Testis (tissue), 3 donors: ENCODE data around the gene GREB1L. TPM values are rescaled to one million over a fixed set of nuclear protein-coding genes. Genes with fewer than 3 reads are reported as not detected.

ENCODE experiments used
- DNase-seq: peaks from one replicate; pipeline ENCODE4 v3.0.0-alpha.2; 2019
- H3K27ac ChIP-seq, 2 donors: fragments of 200-600 bp; sonication (generic); one replicate each; pipeline ENCODE4 v1.5.1; 2019
- H3K27me3 ChIP-seq: fragments of 200-600 bp; sonication (generic); one replicate; pipeline ENCODE4 v1.5.1; 2019
- H3K36me3 ChIP-seq: fragments of 200-600 bp; sonication (generic); one replicate; pipeline ENCODE4 v1.5.1; 2017; ENCODE audit warnings: low read depth; ENCODE audit errors: missing control alignments
- H3K4me1 ChIP-seq: fragments of 200-600 bp; sonication (generic); one replicate; pipeline ENCODE4 v1.5.1; 2019
- H3K4me3 ChIP-seq, 2 donors: fragments of 200-600 bp; sonication (generic); one replicate each; pipeline ENCODE4 v1.5.1; 2017 to 2019
- H3K9me3 ChIP-seq: fragments of 200-600 bp; sonication (generic); one replicate; pipeline ENCODE4 v1.5.1; 2017
- POLR2A ChIP-seq: fragments of 450-650 bp; IDR thresholded peaks from one replicate; pipeline ENCODE4 v1.6.1; 2017; ENCODE audit warnings: antibody characterized with exemption, mild to moderate bottlenecking, moderate library complexity
- WGBS, 2 donors: methylation state at CpG; one replicate each; pipeline ENCODE4 v1.1.5; 2018; 5-methylcytosine and 5-hydroxymethylcytosine counted together
- intact Hi-C: fragments of 100-400 bp; cut with DNase I; formaldehyde crosslinking; loops from one replicate; pipeline ENCODE4 v1.15.1; 2023; ENCODE audit warnings: low total_unique reads
- polyA plus RNA-seq: library from polyadenylated mRNA; stranded (reverse); fragments of 350-450 nt; fragmentation: Illumina TruSeq; extraction: RNeasy Lipid Tissue Mini Kit (QIAGEN cat#74804); gene quantifications from one replicate; pipeline ENCODE4 v1.2.3, GENCODE V29; 2014; ENCODE audit warnings: low read depth, low replicate concordance; ENCODE audit not compliant: insufficient read depth
- total RNA-seq, 2 donors: library from RNA; depleted of rRNA; stranded (reverse); fragments of >200 nt; gene quantifications; one replicate each; pipeline ENCODE4 v1.2.3, GENCODE V29; 2016
- TF ChIP-seq, protein P1 (sequence below), 3 experiments: fragments of 450-650 bp in 2 of 3; fragments of 200-600 bp in 1 of 3; sonication (generic) in 1 of 3; IDR thresholded peaks; one replicate each; pipeline ENCODE4 v1.5.1; 2016 to 2019; ENCODE audit warnings: antibody characterized with exemption in 3 of 3, mild to moderate bottlenecking in 2 of 3, moderate library complexity in 1 of 3

The GREB1L gene
- total and polyA plus RNA-seq, 3 donors from 2014 or later = 11.9 to 40.6 (median 38.4) TPM

GRCh38 chr18:21452276-21452780, 210.3 kb downstream of the GREB1L start:
- Histone ChIP-seq H3K9me3 (no peaks in the 10 kb centered on the region), H3K4me3 (no peak overlapping the region), H3K27me3 (no peaks in the 10 kb centered on the region), H3K27ac (no peak overlapping the region), H3K36me3 (no peaks in the 10 kb centered on the region), H3K4me1 (no peaks in the 10 kb centered on the region)
- no peak for TF ChIP-seq POLR2A
- TF ChIP-seq, protein P1, sequence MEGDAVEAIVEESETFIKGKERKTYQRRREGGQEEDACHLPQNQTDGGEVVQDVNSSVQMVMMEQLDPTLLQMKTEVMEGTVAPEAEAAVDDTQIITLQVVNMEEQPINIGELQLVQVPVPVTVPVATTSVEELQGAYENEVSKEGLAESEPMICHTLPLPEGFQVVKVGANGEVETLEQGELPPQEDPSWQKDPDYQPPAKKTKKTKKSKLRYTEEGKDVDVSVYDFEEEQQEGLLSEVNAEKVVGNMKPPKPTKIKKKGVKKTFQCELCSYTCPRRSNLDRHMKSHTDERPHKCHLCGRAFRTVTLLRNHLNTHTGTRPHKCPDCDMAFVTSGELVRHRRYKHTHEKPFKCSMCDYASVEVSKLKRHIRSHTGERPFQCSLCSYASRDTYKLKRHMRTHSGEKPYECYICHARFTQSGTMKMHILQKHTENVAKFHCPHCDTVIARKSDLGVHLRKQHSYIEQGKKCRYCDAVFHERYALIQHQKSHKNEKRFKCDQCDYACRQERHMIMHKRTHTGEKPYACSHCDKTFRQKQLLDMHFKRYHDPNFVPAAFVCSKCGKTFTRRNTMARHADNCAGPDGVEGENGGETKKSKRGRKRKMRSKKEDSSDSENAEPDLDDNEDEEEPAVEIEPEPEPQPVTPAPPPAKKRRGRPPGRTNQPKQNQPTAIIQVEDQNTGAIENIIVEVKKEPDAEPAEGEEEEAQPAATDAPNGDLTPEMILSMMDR (IDR thresholded peaks at IDR 0.05) = no peak
- intact Hi-C loops = no loop called here
- WGBS, 2 donors = 66 to 67% methylated on average over 2 of the region's 2 CpGs
- no peak for DNase-seq

DNA sequence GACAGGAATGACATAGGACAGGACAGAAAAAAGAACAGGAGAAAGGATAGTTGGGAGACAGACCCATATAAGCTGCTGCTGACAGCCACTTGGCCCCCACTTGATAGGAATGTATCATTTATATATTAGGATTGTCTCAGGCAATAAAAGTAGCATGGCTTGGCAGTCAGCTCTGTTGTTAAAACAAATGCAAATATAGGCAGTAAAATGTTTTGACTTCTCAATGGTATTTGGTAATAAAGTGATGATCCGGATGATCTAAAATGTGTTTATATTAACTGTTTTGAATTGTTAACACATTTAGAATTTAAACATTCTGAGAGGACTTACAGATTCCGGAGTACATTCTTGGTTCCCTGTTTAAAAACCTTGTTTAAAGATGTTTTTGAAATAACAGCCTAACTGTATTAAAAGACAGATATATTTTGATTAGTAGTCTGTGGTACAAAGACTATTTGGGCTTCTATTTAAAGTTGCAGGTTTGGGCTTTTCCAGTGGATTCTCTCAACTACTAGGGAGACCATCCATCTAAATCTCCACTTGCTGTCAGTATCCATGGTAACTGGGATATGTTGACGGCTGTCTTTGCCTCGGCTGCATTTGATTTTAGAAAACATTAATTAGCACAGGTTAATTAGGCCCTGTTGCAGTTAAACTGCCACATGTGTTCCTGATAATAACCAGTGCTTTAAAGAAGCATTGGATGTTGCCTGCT, 210.9 kb downstream of the GREB1L start:
- WGBS, 2 donors = 81 to 86% methylated on average over 4 of the region's 4 CpGs
- Histone ChIP-seq H3K9me3 (no peaks in the 10 kb centered on the region), H3K4me1 (no peaks in the 10 kb centered on the region), H3K27me3 (no peaks in the 10 kb centered on the region), H3K4me3 (no peak overlapping the region), H3K27ac (no peak overlapping the region), H3K36me3 (no peaks in the 10 kb centered on the region)
- intact Hi-C loops = no loop called here
- no peak for TF ChIP-seq POLR2A
- TF ChIP-seq, protein P1 (IDR thresholded peaks at IDR 0.05) = no peak
- no peak for DNase-seq

DNA sequence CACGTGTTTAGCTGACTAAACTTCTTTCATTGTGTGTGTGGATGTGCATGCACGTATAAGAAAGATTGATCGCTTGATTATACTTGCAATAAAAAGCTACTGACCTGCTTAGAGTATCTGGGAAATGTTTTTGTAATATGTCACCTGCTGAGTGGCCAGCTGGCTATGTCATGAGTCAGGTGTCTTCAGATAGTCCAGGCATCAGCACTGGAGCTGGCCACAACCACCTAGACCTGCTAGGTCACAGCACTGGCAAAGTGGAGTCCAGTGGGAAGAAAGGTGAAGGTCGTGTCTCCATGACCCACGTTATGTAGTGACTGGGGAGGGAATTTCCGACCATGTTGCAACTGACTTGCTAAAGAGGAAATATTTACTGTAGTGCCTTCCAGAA, 211.5 kb downstream of the GREB1L start:
- WGBS, 2 donors = 73 to 84% methylated on average over 6 of the region's 6 CpGs
- no peaks in the 10 kb centered on the region for H3K4me1 ChIP-seq
- H3K36me3 ChIP-seq = no peaks in the 10 kb centered on the region
- DNase-seq = no peak
- H3K4me3 ChIP-seq = no peak overlapping the region
- TF ChIP-seq, protein P1 (IDR thresholded peaks at IDR 0.05) = no peak
- TF ChIP-seq POLR2A = no peak
- H3K27ac ChIP-seq = no peak overlapping the region
- H3K9me3 ChIP-seq = no peaks in the 10 kb centered on the region
- intact Hi-C loops = no loop called here
- H3K27me3 ChIP-seq = no peaks in the 10 kb centered on the region

DNA sequence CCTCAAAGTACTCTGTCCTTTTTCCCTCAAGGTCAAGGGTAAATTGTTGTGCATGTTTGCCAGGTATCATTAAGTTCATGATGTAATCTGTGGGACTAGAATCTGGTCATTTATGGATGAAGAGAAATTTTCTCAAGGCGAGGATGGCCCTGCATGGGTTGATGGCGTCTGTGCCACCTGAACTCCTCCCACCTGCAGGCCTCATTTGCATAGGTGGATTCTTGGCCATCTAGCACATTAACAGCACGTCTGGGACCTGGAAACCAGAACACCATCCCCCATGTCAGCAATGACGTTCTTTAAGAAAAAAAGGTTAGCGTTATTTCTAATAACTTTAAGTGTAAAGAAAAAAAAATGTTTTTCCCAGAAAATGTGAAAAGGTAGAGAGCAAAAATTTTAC, 212.7 kb downstream of the GREB1L start:
- 80 to 86% methylated on average over 5 of the region's 5 CpGs for WGBS, 2 donors
- intact Hi-C loops = no loop called here
- Histone ChIP-seq H3K36me3 (no peaks in the 10 kb centered on the region), H3K9me3 (no peaks in the 10 kb centered on the region), H3K27me3 (no peaks in the 10 kb centered on the region), H3K4me1 (no peaks in the 10 kb centered on the region), H3K27ac (no peak overlapping the region), H3K4me3 (no peak overlapping the region)
- DNase-seq = no peak
- TF ChIP-seq, protein P1 (IDR thresholded peaks at IDR 0.05) = no peak
- TF ChIP-seq POLR2A = no peak
